Sigmoid colon (tissue), 7 donors: ENCODE results near the gene TUBB6. TPM values are rescaled to one million over a fixed set of nuclear protein-coding genes. Genes with fewer than 3 reads are reported as not detected.
A peak's percentile ranks its signal among the peaks of the same experiment; 100 is the strongest.

Experiments used
- DNase-seq: peaks from one replicate; pipeline ENCODE4 v3.0.0-alpha.2; 2019
- H3K27ac ChIP-seq, 4 donors: fragments of 200-600 bp; sonication (generic); one replicate each; pipeline ENCODE4 v1.5.1; 2016 to 2019; ENCODE audit warnings: mild to moderate bottlenecking in 1 of 4
- H3K27me3 ChIP-seq, 3 donors: fragments of 200-600 bp; sonication (generic); one replicate each; pipeline ENCODE4 v1.5.1; 2019; ENCODE audit warnings: mild to moderate bottlenecking in 1 of 3
- H3K36me3 ChIP-seq, 4 donors: fragments of 200-600 bp; sonication (generic); one replicate each; pipeline ENCODE4 v1.5.1; 2016 to 2019
- H3K4me1 ChIP-seq, 4 donors: fragments of 200-600 bp; sonication (generic); one replicate each; pipeline ENCODE4 v1.5.1; 2017 to 2019
- H3K4me3 ChIP-seq, 4 donors: fragments of 200-600 bp; sonication (generic); one replicate each; pipeline ENCODE4 v1.5.1; 2017 to 2019; ENCODE audit warnings: mild to moderate bottlenecking in 2 of 4, moderate library complexity in 1 of 4
- H3K9me3 ChIP-seq, 4 donors: fragments of 200-600 bp in 3 of 4; sonication (generic) in 3 of 4; one replicate each; pipeline versions ENCODE4 v1.5.1 to v1.6.1; 2013 to 2019
- CTCF ChIP-seq, 4 experiments: fragments of 450-650 bp in 3 of 4; fragments of 200-600 bp in 1 of 4; IDR thresholded peaks; one replicate each; pipeline ENCODE4 v1.5.1; 2016 to 2019; ENCODE audit warnings: antibody characterized with exemption in 4 of 4, mild to moderate bottlenecking in 3 of 4, moderate library complexity in 2 of 4
- EP300 ChIP-seq, 4 donors: sonication (generic); formaldehyde crosslinking; IDR thresholded peaks; one replicate each; pipeline ENCODE4 v1.6.1; 2017; ENCODE audit warnings: antibody characterized with exemption in 4 of 4
- POLR2A ChIP-seq, 2 donors: fragments of 450-650 bp; IDR thresholded peaks; one replicate each; pipeline ENCODE4 v1.6.1; 2016; ENCODE audit warnings: antibody characterized with exemption in 2 of 2, mild to moderate bottlenecking in 2 of 2, moderate library complexity in 2 of 2
- POLR2AphosphoS5 ChIP-seq, 4 donors: sonication (generic); formaldehyde crosslinking; IDR thresholded peaks; one replicate each; pipeline ENCODE4 v1.6.1; 2017; ENCODE audit warnings: antibody characterized with exemption in 4 of 4
- WGBS, 2 donors: extraction: QIAGEN DNeasy Blood & Tissue Kit; methylation state at CpG; one replicate each; pipeline ENCODE4 v1.1.7; 2013; 5-methylcytosine and 5-hydroxymethylcytosine counted together
- intact Hi-C: fragments of 100-400 bp; cut with DNase I; formaldehyde crosslinking; loops from one replicate; pipeline ENCODE4 v1.15.1; 2023
- polyA plus RNA-seq, 3 donors: library from polyadenylated mRNA; stranded (reverse); fragments of 200-250 nt; gene quantifications; one replicate each; pipeline ENCODE4 v1.2.3, GENCODE V29; 2013
- total RNA-seq, 4 donors: library from RNA; depleted of rRNA; stranded (reverse); fragments of >200 nt; gene quantifications; one replicate each; pipeline ENCODE4 v1.1.0, GENCODE V29; 2016
- donor health status: healthy with polysubstance abuse.
- donor health status: Bipolar disorder and iron deficiency.
- donor health status: healthy.

Gene TUBB6
- total and polyA plus RNA-seq, 7 donors, result 19.2 to 445 (median 298) TPM

- Histone ChIP-seq H3K27ac (peak overlapping the region in 3 of 4 donors; percentile 51 to 96 (median 92)), H3K9me3 (no peaks in the 10 kb centered on the region), H3K36me3 (no peaks in the 10 kb centered on the region), H3K4me3 (no peak overlapping the region), H3K4me1 (peaks cover 0 to 51% (median 36%) of the 10 kb centered on the region in 4 donors), H3K27me3 (no peaks in the 10 kb centered on the region)
- TF ChIP-seq POLR2AphosphoS5 (IDR thresholded peaks at IDR 0.05) (no peak), EP300 (IDR thresholded peaks at IDR 0.05) (no peak), CTCF (IDR thresholded peaks at IDR 0.05) (no peak), POLR2A (IDR thresholded peaks at IDR 0.05) (no peak)
- WGBS, 2 donors, result 75 to 77% methylated on average over 6 of the region's 6 CpGs
- DNase-seq, result no peak
- intact Hi-C loops, result no loop called here
Measured at GRCh38 chr18:12283256-12283655, 24.8 kb upstream of the TUBB6 start.

DNA sequence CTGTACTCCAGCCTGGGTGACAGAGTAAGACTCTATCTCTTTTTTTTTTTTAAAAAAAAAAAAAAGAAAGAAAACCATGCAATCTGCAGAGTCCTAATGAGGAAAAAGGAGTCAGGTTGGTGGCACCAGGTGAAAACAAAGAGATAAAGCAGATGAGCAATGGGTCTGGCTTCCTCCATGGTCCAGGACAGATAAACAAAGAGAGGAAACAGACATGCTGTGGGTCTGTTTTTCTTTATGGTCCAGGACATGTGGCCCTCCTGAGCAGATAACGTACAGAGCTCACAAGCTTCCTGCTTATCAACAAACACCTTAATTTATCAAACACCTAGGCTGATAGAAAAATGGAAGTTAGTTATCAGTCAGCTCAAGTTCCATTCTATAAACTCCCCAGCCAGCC is 24.4 kb upstream of the TUBB6 start:
- no peak for DNase-seq
- intact Hi-C loops, result no loop called here
- Histone ChIP-seq H3K36me3 (no peaks in the 10 kb centered on the region), H3K27me3 (no peaks in the 10 kb centered on the region), H3K4me1 (peaks cover 0 to 51% (median 36%) of the 10 kb centered on the region in 4 donors), H3K4me3 (no peak overlapping the region), H3K9me3 (no peaks in the 10 kb centered on the region), H3K27ac (peak overlapping the region in 3 of 4 donors; percentile 46 to 96 (median 92))
- WGBS, 2 donors, result 49 to 55% methylated on average over 1 of the region's 1 CpG
- no peak for TF ChIP-seq POLR2A (IDR thresholded peaks at IDR 0.05)
- peak in 1 of 4 donors; percentile 6 for TF ChIP-seq POLR2AphosphoS5 (IDR thresholded peaks at IDR 0.05)

GRCh38 chr18:12287131-12287681 is 20.8 kb upstream of the TUBB6 start:
- Histone ChIP-seq H3K36me3 (no peaks in the 10 kb centered on the region), H3K27ac (peak overlapping the region; percentile 75 to 94 (median 88)), H3K9me3 (no peaks in the 10 kb centered on the region), H3K4me3 (peak overlapping the region; percentile 39 to 58 (median 50)), H3K27me3 (no peaks in the 10 kb centered on the region), H3K4me1 (peaks cover 0 to 25% (median 16%) of the 10 kb centered on the region in 4 donors)
- intact Hi-C loops, result no loop called here
- no peak for TF ChIP-seq POLR2AphosphoS5 (IDR thresholded peaks at IDR 0.05)
- no peak for TF ChIP-seq EP300 (IDR thresholded peaks at IDR 0.05)
- TF ChIP-seq POLR2A (IDR thresholded peaks at IDR 0.05), result no peak
- no peak for TF ChIP-seq CTCF (IDR thresholded peaks at IDR 0.05)
- DNase-seq, result no peak
- 10 to 25% methylated on average over 37 of the region's 37 CpGs for WGBS, 2 donors

GRCh38 chr18:12287684-12288402 is 20.2 kb upstream of the TUBB6 start:
- intact Hi-C loops, result loop anchor here (1.0 kb wide), 1 partner anchor 19 kb away; no protein-coding TSS in a partner anchor
- no peaks in the 10 kb centered on the region for H3K36me3 ChIP-seq
- H3K27ac ChIP-seq, result peak overlapping the region; percentile 75 to 94 (median 88)
- H3K4me1 ChIP-seq, result peaks cover 0 to 23% (median 13%) of the 10 kb centered on the region in 4 donors
- WGBS, 2 donors, result 2 to 3% methylated on average over 41 of the region's 41 CpGs
- peak overlapping the region; percentile 39 to 58 (median 50) for H3K4me3 ChIP-seq
- H3K9me3 ChIP-seq, result no peaks in the 10 kb centered on the region
- H3K27me3 ChIP-seq, result no peaks in the 10 kb centered on the region
- DNase-seq, result peak; percentile 93
- TF ChIP-seq POLR2AphosphoS5 (IDR thresholded peaks at IDR 0.05) (peak; percentile 67 to 81 (median 76)), CTCF (IDR thresholded peaks at IDR 0.05) (no peak), POLR2A (IDR thresholded peaks at IDR 0.05) (peak in 1 of 2 donors; percentile 38), EP300 (IDR thresholded peaks at IDR 0.05) (no peak)

GRCh38 chr18:12288403-12288755 is 19.7 kb upstream of the TUBB6 start:
- no peak for DNase-seq
- Histone ChIP-seq H3K36me3 (no peaks in the 10 kb centered on the region), H3K4me1 (peaks cover 0 to 23% (median 13%) of the 10 kb centered on the region in 4 donors), H3K27ac (peak overlapping the region; percentile 75 to 94 (median 88)), H3K9me3 (no peaks in the 10 kb centered on the region), H3K4me3 (peak overlapping the region; percentile 39 to 58 (median 50)), H3K27me3 (no peaks in the 10 kb centered on the region)
- TF ChIP-seq CTCF (IDR thresholded peaks at IDR 0.05) (no peak), POLR2A (IDR thresholded peaks at IDR 0.05) (no peak), EP300 (IDR thresholded peaks at IDR 0.05) (no peak), POLR2AphosphoS5 (IDR thresholded peaks at IDR 0.05) (no peak)
- WGBS, 2 donors, result 6 to 16% methylated on average over 10 of the region's 10 CpGs
- intact Hi-C loops, result loop anchor here (1.0 kb wide), 1 partner anchor 19 kb away; no protein-coding TSS in a partner anchor
